GM13976 (cell line): ENCODE data around the gene PHF1.
"Not testable (repeated sequence)": the region's sequence is repeated elsewhere in the genome, so short reads cannot be mapped to it uniquely, and the experiment has no call there.

ENCODE experiments used
- DNase-seq: peaks from one replicate; pipeline ENCODE4 v3.0.0; 2012; ENCODE audit warnings: low spot score
- CTCF ChIP-seq: IDR thresholded peaks from 2 replicates; pipeline ENCODE4 v1.5.1; 2012; ENCODE audit warnings: borderline replicate concordance, mild to moderate bottlenecking; ENCODE audit not compliant: insufficient read depth; ENCODE audit errors: extremely low read depth, missing control alignments, control extremely low read depth
- in situ Hi-C: fragments of 300-500 bp; cut with MboI; formaldehyde crosslinking; loops from one replicate; pipeline ENCODE4 v1.12.0; 2022; ENCODE audit warnings: low sequenced_read_pairs, mixed read lengths, inconsistent platforms; ENCODE audit not compliant: unreplicated experiment

PHF1 gene

GRCh38 chr6:33410711-33411631 lies at the start of gene PHF1:
Gene PHF1 (plus strand): TSS chr6:33411014. CDS start chr6:33412264, 1,250 bp downstream.
- TF ChIP-seq CTCF: no peak
- DNase-seq: peak; percentile 89
- in situ Hi-C loops: no loop called here

DNA sequence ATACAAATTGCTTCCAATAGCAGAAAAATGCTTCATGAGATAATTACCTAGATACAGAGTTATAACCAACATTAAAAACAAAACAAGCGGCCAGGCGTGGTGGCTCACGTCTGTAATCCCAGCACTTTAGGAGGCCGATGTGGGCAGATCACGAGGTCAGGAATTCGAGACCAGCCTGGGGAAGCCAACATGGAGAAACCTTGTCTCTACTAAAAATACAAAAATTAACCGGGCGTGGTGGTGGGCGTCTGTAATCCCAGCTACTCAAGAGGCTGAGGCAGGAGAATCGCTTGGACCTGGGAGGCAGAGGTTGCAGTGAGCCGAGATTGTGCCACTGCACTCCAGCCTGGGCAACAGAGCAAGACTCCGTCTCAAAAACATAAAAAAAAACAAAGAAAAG lies 47.3 kb upstream of the PHF1 start:
- in situ Hi-C loops, DNase-seq: not testable (repeated sequence)

DNA sequence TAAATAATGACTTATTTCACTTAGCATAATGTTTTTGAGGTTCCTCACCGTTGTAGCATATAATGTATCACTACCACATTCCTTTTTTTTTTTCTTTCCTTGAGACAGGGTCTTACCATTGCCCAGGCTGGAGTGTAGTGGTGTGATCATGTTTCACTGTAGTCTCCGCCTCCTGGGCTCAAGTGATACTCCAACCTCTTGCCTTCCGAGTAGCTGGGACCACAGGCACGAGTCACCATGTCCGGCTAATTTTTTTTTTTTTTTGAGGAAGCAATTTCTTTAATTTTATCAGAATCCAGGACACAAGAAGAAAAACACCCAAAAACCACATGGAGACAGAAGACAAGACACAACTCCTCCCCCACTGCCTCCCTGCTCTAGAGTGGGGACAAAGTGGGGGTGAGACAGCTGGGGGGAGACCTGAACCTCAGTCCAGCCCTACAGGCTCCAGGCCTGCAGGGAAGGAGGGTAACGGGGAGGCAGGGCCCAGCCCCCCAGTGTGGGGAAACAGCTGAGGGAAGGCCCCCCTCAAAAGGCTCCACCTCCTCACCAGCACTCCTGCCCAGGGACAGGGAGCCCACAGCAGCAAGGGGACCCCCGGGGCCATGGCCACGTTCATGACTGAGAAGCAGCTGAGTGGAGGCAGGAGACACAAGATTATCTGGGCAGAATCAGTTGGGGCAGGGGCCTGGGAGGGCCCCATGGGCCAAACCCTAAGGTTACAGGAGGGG lies 46.2 kb upstream of the PHF1 start:
- DNase-seq, in situ Hi-C loops: not testable (repeated sequence)

GRCh38 chr6:33365206-33365971 lies 45.4 kb upstream of the PHF1 start:
- in situ Hi-C loops, DNase-seq: not testable (repeated sequence)

GRCh38 chr6:33367009-33367714 lies 43.7 kb upstream of the PHF1 start:
- DNase-seq: no peak
- TF ChIP-seq CTCF: no peak
- in situ Hi-C loops: no loop called here

GRCh38 chr6:33367715-33368025 lies 43.1 kb upstream of the PHF1 start:
- DNase-seq, in situ Hi-C loops: not testable (repeated sequence)

- in situ Hi-C loops, DNase-seq: not testable (repeated sequence)
Measured at GRCh38 chr6:33371901-33372300, 38.9 kb upstream of the PHF1 start.

- in situ Hi-C loops: no loop called here
- peak; percentile 6 for DNase-seq
- no peak for TF ChIP-seq CTCF
Measured at GRCh38 chr6:33372526-33373123, 38.2 kb upstream of the PHF1 start.
